Activated CD8-positive, alpha-beta memory T cell treated with anti-CD3 and anti-CD28 coated beads for 4 hours (primary cell): ENCODE data around the gene CAMK2B.
"Not testable (repeated sequence)": the region's sequence is repeated elsewhere in the genome, so short reads cannot be mapped to it uniquely, and the experiment has no call there.

Source experiments
- DNase-seq, 2 donors: peaks; one replicate each; pipeline ENCODE4 v3.0.0-alpha.2; 2020; ENCODE audit warnings: low read depth in 2 of 2

The CAMK2B gene

GRCh38 chr7:44171901-44172300 is 153.5 kb downstream of the CAMK2B start:
- DNase-seq: not testable (repeated sequence)

DNA sequence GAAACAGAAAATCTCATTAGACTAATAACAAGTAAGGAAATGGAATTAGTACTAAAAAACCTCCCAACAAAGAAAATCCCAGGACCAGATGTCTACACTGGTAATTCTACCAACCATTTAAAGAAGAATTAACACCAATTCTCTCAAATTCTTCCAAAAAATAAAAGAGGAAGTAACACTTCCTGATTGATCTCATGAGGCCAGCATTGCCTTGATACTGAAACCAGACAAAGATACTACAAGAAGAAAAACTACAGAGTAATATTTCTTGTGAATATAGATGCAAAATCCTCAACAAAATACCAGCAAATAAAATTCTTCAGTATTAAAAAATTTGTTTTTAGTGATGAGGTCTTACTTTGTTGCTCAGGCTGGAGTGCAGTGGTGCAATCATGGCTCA is 157.5 kb downstream of the CAMK2B start:
- no peak for DNase-seq
